ENCODE data around the gene NR2E1.

NR2E1 gene

GRCh38 chr6:108156180-108156937 is 9.5 kb upstream of the NR2E1 start:
- DNase-seq = no peak

DNA sequence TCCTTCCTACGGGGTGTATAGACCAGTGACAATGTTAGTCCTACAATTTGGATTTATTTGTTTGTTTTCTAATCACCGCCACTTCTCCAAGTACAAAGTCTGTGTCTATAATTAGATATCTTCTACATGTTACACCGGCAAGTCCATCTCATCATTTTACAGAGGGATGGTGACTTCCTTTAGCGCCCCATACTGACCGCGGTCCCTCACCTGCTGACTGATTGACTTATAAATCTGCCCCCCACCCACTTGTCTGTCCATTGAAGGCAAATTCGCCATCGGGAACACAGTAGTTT is 8.9 kb upstream of the NR2E1 start:
- no peak for DNase-seq

- no peak for DNase-seq
Measured at GRCh38 chr6:108157234-108157980, 8.4 kb upstream of the NR2E1 start.

- DNase-seq = no peak
Measured at GRCh38 chr6:108157981-108158525, 7.8 kb upstream of the NR2E1 start.

- no peak for DNase-seq
Measured at GRCh38 chr6:108159981-108160380, 5.8 kb upstream of the NR2E1 start.

DNA sequence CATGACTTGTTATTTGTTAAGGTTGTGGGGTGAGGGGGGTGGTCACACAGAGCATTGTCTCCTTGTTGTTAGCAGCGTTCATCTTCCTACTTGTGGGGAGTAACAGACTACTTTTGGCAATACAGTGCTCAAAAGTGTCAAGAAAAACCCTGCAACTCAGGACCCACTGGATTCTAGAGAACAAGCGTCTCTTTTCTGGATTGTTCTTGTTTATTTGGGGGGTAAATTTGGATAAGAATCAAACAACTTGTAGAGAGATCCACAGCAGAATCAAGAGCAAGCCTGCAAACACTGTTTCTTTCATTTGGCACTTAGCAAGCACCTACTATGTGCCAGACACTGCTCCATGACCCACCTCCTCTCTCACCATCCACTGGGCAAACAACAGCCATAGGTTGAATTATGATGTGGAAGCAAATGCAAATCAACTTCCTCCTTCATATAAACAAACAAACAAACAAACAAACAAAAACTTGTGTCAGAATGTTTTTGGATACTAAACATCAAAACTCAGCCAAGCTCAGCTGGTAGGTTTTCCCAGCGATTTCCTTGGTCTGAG is 4.0 kb upstream of the NR2E1 start:
- no peak for DNase-seq

GRCh38 chr6:108163267-108163643 is 2.6 kb upstream of the NR2E1 start:
- no peak for DNase-seq

DNA sequence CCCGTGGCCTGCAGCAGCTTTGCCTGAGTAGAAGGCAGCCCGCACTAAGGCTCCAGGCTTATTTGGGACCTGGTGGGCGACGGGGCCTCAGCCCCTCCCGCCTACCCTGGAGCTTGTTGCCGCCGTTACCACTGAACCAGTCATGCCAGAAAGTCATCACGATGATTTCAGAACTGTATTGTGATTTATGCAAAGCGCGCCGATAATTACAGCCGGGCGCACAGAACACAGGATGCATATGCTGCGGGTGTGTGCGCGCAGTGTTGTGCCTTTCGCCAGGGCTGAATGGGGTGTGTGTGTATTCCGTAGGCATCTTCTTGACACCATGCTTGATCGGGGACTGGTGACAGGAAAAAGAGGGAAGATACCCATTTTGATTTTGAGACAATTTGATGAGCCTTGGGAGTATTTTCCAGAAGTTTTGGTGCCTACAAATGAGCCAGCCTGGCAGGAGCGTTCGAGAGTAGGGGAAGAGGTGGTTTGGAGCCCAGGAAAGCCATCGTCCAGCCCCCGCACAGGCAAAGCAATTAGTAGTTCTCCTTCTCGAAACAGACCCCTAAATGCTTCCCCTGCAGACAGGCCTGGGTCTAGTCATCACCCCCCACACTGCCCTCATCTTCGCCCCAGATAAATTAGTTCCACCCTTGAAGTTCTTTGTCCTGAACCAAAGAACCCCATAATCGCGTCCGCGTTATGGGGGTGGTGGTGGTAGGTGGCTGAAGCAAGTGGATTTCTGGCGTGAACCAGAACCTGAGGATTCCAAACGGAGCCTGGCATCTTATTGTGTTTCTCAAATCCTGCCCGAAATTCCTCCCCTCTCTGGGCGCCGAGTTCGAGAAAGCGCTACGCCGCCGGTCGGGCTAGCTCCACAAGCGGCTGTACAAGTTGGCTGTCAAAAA is 1.9 kb upstream of the NR2E1 start:
- no peak for DNase-seq

- DNase-seq = no peak
Measured at GRCh38 chr6:108164543-108164814, 1.3 kb upstream of the NR2E1 start.

- DNase-seq = no peak
Measured at GRCh38 chr6:108164815-108165706, 761 bp upstream of the NR2E1 start.

DNA sequence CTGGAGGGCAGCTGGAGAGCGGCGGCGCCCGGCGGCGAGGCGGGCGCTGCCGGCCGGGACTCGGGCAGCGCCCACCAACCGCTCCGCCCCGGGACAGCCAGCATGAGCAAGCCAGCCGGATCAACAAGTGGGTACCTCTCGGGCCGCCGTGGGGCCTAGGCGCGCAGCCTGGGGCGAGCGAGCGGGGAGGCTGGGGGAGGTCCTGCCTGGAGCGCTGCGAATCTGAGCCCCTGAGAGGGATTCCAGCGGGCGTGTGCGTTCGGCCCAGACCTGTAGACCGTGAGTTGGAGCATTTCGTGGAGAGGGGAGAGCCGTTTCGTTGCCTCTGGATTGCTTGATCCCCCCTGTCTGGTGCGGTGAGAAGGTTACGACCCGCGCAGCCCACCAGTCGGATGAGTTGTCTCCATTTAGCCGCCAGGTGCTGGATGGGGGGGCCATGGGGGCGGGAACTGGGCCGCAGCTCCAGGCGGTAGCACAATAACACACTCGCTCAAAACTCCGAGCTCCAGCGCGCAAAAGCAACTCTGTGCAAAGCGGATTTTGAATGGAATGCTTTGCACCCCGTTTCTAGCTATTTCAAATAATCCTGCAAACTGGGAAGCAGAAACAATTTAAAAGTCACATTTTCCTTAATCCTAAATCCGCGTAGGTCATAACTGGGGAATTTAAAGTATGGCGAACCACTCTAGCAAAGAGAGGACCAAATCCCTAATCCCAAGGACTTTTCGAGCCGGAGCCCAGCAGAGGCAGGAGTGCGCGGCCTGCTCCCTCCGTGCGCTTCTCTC is 1.0 kb downstream of the NR2E1 start:
- no peak for DNase-seq

- DNase-seq = no peak
Measured at GRCh38 chr6:108167449-108168089, 1.7 kb downstream of the NR2E1 start.

DNA sequence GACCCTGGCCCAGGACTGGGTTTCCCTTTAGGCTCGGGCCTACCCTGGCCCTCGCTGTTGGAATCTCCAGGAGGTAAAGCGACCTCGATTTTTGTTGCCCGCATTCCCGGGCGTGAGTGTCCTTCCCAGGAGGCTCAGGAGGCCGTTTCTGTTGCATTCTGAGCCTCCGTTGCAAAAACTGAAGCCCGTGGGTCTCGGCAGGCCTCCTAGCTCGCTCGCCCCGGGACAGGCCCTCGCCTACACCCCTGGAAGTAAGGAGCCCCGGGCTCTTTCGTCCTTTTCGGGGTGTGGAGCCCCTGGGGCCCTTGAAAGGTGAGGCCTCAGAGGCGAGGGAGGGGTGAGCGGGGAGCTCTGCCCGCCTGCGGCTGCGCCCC is 2.3 kb downstream of the NR2E1 start:
- no peak for DNase-seq

DNA sequence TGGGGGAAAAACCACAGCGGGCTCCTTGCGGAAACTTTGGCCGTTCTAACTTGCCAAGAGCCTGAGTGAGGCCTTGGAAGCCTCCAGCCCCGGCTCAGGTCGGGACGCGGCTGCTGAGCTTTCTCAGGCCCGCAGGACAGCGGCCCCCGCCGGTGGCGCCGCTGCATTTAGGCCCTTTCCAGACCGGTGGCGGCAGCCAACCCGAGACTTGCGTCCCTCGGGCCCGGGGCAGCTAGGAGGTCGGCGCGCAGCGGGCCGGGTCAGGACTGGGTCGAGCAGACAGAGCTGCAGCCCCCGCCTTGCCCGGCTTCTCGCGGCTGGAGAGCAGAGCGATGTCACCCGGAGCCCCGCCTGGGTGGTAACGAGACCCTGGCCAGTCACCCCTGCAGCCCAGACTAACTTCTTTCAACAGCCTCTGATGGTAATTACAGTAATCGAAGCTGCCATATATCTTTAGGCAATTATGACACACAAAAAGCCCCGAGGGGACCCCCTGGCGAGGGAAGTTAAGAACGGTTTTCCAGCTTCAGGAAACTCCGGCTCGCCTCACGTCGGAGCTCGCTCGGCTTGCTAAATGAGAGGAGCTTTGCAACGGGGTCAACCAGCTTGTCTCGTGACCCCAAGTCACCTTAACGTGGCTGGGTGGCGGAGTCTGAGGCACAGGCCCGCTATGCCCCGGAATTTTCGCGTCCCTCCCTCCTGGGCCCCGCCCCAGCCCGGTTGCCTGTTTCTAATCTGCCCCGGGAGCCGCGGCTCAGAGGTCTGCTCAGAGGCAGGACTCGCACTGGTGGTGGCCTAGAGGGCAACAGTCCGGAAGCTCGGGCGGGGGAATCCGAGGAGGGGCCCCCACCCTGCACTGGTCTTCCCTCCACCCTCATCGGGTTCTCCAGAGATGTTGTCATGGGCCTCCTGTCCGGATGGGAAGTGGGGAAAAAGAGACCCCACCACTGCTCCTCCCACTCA is 3.0 kb downstream of the NR2E1 start:
- DNase-seq = no peak

DNA sequence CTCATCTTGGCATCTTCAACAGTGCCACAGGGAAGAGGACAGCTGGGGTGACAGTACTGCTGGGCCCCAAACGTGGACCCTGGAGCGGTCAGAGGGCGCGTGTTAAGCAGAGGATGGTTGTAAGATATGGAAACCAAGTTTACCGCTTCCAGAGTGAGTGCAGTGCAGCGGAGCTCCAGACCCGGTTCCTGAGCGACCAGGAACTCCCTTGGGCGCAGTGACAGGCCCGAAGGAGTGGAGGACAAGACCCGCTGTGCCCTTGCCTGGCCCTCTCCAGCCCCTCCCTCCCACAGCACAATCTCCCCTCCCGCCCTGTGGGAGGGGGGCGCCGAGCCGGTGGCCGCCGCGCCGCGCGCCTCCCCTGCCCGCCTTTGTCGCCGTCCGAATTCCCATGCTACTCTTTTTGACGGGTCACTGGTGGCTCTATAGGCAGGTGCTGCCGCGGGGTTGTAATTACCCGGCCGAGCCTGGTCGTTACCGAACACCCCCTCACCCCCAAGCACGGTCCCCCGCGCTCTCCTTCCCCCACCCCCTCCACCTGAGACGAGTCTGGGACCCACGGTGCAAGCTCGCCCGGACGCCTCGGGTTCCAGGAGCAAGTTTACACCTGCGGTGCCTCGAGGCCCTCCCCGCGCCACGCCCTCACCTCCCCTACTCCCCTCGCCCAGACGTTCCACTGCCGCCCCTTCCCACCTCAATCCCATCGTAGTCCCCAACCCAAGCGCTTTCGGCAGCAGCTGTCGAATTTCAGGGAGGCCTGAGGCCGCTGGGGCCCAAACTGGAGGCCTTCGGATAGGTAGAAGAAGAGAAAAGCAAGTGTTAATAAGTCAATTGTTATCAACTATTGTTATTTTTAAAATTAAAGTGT is 3.9 kb downstream of the NR2E1 start:
- DNase-seq = no peak

GRCh38 chr6:108170332-108171290 is 4.8 kb downstream of the NR2E1 start:
- DNase-seq = no peak

DNA sequence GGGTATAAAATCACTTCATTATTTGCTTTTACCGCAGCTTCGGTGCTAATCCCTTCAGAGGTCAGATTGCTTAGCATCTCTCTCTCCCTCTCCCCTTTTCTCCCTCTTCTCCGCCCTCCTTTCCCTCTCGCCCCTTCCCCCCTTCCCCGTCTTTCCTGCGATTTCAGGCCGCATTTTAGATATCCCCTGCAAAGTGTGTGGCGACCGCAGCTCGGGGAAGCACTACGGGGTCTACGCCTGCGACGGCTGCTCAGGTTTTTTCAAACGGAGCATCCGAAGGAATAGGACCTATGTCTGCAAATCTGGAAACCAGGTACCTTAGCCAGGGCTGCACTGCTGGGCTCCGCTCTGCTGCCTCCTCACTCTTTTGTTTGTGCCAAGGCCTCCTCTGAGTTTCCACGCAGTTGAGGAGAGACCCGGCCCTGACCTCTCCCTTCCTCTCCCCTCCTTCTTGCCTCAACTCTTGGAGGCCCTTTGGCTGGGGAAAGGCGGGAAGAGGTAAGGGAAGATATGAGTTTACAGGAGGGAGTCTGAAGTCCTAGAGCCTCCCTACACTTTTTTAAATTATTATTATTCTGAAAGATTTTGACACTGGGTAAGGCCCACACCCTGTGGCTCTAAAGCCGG is 5.6 kb downstream of the NR2E1 start:
- DNase-seq = no peak
